Hematopoietic multipotent progenitor cell treated with erythropoietin and hydrocortisone succinate and interleukin-3 and kit ligand, for 4 days (in vitro differentiated cells): ENCODE measurements around the gene TECR.
"Not testable (repeated sequence)": the region's sequence is repeated elsewhere in the genome, so short reads cannot be mapped to it uniquely, and the experiment has no call there.

Experiments
- DNase-seq: peaks from one replicate; pipeline ENCODE4 v3.0.0-alpha.2; 2015

TECR gene, protein sequence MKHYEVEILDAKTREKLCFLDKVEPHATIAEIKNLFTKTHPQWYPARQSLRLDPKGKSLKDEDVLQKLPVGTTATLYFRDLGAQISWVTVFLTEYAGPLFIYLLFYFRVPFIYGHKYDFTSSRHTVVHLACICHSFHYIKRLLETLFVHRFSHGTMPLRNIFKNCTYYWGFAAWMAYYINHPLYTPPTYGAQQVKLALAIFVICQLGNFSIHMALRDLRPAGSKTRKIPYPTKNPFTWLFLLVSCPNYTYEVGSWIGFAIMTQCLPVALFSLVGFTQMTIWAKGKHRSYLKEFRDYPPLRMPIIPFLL

DNA sequence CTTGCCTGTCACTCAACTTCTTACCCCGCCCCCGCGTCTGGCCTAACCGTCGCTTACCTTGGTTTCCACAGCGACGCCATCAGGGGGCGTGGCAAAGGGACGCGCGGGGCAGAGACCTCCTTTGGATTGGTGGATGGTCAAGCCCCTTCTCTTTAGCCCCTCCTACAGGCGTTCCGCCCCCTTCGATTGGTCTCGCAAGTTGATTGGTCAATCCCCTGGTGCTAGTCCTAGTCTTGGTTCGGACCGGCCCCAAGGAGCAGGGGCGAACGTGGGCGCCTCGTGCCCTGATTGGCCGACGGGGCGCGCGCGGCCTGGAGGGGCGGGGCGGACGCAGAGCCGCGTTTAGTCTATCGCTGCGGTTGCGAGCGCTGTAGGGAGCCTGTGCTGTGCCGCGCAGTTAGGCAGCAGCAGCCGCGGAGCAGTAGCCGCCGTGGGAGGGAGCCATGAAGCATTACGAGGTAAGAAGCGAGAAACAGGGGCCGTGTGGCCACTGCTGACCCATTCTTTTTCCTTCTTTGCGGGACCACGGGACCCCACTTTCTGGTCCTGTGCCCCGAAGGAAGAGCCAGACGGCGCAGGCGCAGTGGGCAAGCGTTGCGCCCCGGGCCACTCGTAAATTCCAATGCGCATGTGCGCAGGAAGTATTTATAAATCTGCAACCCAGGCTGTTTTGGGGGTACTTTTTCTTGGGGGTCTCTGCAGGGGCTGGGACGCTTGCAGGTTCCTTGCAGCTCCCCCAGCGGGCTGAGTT lies at the start of gene TECR:
TECR (plus strand) TSS at position 341 of the 751 bp plus-strand sequence; CDS start at position 444, 103 bp downstream.
- peak; percentile 100 for DNase-seq

DNA sequence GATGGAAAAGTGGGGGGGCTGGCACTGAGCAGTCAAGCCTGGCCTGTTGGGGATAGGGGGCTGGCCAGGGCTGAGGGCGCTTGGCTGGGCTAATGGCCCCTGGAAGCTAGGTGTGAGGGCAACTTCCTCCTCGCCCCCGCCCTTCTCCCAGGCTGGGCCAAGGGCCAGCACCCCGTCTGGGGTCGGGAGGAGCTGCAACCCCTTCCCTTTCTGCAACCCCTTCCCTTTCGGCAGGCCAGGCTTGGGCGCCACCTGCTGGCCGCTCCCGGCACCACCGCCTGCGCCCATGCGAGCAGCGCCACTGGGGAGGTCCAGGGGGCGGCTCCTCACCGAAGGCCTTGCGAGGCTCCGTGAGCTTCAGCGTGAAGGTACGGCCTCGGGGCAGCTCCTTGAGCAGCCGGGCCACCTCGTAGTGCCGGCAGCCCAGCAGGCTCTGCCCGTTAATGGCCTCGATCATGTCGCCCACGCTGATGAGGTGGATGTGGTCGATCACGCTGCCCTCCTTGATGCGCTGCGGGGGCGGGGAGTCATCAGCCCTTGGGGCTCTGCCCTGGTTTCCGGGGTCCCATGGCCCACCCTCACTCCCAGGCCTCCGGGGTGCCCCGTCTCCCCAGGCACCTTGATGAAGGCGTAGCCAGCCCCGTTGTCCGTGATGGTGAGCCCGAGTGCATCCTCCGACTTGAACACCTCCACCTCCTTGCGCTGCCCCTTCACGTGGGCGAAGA lies 49.3 kb upstream of the TECR start:
- peak; percentile 74 for DNase-seq

DNA sequence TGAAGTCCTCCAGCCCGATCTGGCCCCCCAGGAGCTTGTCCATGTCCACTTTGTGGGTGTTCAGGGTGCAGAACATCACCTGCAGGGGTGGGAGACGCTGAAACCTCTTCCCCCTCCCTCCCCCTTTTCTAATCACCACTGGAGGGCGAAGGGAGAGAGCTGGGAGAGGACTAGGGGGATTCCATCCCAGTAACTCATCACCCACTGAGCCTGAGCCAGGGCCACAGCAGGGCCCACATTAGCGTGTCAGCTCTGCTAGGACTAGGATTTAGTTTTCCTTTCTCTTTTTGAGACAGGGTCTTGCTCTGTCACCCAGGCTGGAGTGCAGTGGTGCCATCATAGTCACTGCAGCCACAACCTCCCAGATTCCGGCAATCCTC lies 48.7 kb upstream of the TECR start:
- no peak for DNase-seq

DNA sequence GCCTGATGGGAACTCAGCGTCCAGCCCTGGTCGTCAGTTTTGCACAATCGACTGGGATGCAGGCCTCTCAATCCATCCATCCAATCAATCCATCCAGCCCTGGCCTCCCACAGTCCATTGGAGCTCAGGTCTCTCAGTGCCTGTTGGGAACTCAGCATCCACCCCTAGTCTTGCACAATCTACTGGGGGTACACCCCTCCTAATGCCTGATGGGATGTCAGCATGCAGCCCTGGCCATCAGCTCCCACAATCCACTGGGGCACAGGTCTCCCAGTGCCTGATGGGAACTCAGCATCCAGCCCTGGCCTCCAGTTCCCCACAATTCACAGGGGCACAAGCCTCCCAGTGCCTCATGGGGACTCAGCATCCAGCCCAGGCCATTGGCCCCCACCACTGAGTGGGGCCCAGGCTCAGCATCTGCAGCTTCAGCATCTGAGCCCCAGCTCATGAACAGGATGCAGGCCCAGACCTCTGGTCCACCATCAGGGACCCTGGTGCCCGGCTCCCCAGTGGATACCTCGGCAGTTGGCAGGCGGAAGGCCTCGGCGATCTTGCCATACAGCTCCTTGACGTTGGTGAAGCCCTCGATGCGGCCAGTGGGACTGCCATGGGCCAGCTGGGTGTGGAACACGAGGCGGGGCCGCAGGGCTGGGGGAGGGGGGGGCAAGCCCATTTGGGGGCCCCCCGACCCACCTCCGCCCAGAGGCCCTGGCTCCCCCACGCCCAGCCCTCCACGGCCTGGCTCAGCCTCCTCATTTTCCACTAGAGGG lies 47.0 kb upstream of the TECR start:
- DNase-seq: no peak

DNA sequence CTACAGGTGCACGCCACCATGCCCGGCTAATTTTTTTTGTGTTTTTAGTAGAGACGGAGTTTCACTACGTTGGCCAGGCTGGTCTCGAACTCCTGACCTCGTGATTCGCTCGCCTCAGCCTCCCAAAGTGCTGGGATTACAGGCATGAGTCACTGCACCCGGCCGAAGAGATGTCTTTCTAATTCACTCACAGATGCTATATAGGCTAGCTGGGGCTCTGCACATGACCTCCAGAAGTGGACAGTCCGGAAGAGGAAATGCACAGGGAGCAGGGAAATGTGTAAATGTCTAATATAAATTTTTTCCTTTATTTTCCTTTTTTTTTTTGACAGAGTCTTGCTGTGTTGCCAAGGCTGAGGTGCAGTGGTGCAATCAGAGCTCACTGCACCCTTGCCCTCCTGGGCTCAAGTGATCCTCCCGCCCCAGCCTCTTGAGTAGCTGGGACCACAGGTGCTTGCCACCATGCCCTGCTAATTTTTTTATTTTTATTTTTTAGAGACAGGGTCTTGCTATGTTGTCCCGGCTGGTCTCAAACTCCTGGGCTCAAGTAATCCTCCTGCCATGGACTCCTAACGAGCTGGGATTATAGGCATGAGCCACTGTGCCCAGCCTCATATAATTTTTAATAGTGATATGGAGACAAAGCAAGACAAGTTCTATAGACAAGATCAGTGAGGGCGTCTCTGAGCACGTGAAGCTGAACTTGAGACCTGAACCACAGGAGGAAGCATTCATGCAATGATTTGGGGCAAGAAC lies 41.8 kb upstream of the TECR start:
- no peak for DNase-seq

DNA sequence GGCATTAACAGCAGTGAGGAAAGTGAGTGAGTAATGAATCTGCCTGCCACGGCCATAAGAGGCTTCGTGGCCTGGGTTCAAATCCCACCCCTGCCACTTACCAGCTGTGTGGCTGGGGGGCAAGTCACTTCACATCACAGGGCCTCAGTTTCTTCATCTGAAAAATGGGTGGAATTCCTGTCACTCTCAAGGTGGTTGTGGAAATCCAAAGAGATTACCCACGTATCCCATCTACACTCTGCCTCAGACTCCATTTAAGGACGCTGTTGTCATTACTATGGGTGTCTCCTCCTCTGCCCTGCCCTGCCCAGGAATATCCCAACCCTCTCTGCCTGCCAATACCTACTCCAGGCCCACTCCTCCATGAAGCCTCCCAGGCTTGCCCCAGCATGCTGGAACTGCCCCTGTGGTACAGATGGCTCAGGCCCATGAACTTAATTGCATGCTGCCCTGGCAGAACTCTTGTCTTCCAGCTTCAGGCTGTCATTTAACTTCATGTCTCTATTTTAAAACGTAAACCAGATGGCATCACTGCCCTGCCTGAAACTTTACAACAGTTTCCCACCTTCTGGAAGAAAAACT lies 36.5 kb upstream of the TECR start:
- no peak for DNase-seq

DNA sequence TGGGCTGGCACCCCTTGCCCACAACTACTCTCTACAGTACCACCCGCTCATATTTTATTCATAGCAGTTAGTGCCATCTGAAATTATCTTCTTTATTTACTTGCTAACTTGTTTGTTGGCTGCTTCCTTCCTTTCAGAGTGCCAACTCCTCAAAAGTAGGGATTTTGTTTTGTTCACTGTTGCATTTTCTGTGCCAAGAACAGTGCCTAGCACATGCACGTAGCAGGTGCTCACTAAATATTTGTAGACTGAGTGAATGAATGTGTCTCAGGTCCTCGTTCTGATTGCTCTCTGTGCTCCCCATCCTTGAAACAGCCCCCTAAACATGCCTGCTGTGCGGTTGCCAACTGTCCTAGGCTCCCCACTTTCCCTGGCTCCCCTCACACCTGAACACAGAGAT lies 35.0 kb upstream of the TECR start:
- no peak for DNase-seq

DNA sequence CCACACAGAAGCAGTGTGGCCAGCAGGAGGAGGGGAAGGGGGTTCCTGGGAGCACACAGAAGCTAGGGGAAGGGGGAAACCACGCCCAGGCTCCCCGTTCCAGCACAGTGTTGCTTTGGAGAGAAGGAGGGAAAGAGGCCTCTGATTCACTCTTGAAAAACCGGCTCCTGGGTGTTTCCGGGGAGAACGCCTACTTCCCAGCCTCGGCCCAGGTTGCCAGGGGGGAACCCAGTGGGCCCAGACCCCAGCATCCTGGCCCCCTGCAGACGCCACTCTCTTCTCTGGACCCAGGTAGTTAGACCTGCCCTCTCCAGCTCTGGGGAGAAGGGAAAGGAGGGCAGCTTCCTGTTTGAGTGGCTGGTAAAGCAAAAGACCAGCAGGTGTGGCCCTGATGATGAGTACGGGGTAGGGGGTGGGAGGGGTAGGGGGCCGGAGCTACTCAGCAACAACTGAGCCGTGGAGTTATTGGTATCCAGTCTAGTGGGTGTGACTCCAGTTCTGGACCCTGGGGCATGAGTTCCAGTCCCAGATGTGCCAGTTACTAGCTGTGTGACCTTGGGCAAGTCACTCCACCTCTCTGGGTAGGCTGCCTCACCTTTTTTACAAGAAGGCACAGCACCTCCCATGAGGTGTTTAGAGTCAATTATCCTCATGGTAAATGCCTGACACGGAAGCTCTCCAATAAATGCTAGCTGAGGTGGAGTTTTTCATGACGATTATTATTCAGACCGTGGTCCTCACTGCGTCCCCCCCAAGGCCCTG lies 34.3 kb upstream of the TECR start:
- no peak for DNase-seq

DNA sequence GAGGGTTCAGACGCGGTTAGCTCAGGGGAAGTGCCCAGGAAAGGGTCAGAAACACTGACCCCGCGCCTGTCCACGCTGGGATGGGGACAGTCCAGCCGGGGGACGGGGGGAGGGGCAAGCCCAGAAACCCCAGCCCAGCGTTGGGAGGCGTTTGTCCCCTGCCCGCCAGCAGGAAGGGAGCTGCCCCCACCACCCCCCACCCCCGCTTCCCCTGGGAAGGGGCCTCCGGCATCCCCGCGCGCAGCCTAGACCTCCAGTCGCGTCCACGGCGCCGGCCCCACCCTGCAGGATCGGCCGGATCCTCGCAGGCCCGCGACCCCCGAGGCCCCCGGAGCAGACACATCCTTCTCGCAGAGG lies 33.7 kb upstream of the TECR start:
- DNase-seq: no peak

DNA sequence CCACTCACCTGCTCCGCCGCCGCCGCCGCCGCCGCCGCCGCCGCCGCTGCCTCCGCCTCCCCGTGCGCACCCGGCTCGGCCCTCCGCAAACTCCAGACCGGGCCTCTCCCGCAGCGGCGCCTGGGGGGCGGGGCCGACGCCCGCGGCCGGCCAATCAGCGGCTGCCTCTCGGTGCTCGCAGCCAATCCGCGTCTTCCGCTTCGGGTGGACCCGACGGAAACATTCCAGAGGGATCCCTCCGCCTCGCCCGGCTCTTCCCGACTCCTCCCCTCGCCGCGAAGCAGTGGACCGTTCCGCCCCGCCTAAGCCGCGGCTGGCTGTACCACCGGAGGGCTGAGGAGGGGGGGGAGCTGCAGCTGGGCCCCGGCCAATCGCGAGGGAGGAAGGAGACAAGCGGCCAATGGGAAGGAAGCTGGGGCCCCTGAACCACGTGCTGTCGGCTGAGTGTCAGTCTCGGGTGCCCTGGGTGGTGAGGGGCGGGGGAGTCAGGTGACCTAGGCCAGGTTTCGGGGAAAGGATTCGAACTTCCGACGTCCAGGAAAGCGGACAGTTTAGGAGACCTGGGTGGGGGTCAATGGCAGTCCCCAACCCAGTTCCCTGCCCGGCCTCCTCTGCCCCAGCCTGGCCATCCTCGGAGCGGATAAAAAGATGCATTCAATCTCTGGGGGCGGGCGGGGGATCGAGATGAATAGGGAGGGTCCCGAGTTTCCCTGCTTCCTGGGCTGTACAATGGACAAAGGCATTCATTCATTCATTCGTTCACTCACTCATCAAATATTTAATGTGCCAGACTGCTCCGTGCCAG lies 33.2 kb upstream of the TECR start, which contains the start of gene GIPC1:
GIPC1 (minus strand) TSS at position 99 of the 805 bp plus-strand sequence. CDS start 13,151 bp downstream, outside the sequence.
- peak; percentile 92 for DNase-seq

DNA sequence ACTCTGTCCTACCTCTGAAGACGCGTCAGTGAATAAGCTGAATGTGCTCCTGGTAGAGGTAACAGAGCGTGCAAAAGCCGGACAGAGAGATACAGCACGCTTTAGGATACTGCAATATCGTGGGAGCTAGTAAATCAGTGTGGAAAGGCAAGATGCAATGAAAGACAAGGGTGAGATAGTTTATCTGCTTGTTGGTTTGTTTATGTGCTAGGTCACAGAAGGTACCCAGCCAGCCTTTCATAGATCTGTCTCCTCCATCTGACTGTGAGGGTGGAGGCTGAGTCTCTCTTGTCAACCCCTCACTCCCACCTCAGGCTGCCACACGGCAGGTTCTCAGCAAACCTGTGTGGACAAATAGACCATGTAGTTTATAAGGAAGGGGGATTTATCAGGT lies 32.6 kb upstream of the TECR start:
- DNase-seq: no peak

DNA sequence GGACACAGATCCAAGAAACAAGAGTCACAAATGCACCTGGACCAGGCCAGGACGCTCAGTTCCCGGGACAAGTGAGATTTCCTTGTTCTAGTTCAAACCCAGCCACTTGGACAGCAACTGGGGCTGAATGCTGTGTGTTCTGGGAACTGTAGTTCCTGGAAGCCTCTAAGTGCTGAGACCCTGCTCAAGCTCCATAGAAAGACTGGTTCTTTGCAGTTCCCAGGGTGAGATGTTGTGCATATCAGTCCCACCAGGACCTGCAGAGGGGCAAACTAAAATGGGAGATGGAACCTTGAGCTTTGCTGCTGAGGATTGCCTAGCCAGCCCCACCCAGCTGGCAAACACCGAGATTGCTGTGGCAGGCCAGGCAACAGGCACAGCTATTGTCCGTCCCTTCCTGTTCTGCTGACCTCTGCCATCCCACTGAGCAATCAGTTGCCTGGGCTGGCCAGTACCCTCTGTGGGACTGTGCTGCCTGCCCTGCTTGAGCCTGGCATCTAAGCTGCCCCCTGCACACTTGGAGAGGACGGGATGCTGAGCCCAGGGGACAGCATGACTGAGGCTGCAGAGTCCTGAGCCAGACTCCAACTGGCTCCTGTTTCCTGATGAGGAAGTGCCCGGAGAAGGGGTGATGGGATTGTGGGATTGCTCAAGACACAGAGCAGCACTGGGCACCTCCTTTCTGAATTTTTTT lies 32.0 kb upstream of the TECR start:
- DNase-seq: no peak

DNA sequence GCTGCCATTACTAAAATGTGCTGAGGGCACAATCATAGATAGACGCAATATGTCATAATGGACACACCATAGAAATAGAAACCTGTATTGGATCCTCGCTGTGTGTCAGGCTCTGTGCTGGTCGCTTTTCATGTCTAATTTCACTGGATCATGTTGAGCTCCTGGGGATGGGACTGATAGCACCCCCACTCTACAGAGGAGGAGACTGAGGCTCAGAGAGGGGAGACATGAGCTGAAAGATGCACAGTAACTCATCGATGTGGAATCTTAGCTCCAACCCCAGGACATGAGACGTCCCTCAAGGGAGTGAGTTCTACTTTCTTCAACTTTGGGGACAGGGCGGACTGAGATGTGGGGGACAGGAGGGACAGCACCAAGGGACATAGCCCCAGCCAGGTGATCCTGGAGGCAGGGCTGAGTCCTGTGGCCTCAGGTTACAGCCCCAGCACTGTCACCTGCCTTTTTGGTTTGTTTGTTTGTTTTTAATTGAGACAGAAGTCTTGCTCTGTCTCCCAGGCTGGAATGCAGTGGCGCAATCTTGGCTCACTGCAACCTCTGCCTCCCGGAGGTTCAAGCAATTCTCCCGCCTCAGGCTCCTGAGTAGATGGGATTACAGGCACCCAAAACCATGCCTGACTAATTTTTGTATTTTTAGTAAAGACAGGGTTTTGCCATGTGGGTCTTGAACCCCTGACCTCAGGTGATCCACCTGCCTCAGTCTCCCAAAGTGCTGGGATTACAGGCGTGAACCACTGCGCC lies 26.9 kb upstream of the TECR start:
- DNase-seq: no peak

DNA sequence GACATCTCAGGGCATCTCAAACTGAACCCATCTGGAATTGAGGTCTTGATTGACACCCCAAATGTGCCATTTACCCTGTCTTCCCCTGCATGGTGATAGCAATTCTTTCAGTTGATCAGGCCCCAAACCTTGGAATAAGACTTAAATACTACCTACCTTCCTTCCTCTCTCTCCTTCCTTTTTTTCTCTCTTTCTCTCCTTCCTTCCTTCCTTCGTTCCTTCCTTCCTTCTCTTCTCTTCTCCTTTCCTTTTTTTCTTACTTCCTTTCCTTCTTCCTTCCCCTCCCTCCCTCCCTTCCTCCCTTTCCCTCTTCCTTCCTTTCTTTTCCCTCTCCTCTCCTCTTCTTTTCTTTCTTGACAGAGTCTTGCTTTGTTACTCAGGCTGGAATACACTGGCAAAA lies 26.1 kb upstream of the TECR start:
- DNase-seq: no peak

DNA sequence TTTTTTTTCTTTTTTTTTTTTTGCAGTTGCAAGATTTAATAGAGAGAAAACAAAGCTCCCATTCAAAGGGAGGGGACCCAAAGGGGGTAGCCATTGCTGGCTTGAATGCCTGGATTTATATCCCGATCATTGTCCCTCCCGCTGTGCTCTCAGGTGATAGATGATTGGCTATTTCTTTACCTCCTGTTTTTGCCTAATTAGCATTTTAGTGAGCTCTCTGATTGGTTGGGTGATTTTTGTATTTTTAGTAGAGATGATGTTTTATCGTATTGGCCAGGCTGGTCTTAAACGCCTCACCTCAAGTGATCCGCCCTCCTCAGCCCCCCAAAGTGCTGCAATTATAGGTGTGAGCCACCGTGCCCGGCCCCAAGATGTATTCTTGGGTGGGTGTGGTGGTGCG lies 24.8 kb upstream of the TECR start:
- not testable (repeated sequence) for DNase-seq

DNA sequence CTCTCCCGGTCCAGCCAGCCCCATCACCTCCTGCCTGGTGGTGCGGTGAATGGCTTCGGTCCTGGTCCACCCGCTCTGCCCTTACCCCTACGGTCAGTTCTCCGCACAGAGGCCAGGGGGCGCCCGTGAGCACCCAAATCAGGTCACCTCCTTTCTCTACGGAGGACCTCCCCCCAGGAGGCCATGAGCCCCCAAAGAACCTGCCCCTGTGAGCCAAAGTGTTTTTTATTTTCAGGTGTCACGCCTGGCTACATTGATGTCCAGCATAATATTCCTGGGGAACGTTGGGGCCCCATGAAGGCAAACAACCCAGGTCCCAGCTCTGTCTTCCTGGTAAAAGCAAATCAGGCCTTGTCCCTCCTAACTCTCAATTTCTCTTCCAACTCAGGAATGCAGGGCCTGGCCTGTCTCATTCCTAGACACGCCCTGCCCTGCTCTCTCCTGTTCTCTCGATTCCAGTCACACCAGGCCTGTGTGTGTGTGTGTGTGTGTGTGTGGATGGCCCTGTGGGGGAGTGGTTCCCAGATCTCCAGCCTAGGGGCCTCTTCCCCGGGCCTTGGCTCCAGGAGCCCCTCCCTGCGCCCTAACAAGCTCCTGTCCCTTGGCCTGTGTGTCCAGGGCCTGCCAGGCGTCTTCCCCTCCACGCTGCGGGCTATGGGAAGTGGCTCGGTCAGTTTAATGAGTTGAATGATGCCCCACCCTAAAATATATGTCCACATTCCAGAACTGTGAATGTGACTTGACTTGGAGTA lies 23.7 kb upstream of the TECR start:
- peak; percentile 80 for DNase-seq

DNA sequence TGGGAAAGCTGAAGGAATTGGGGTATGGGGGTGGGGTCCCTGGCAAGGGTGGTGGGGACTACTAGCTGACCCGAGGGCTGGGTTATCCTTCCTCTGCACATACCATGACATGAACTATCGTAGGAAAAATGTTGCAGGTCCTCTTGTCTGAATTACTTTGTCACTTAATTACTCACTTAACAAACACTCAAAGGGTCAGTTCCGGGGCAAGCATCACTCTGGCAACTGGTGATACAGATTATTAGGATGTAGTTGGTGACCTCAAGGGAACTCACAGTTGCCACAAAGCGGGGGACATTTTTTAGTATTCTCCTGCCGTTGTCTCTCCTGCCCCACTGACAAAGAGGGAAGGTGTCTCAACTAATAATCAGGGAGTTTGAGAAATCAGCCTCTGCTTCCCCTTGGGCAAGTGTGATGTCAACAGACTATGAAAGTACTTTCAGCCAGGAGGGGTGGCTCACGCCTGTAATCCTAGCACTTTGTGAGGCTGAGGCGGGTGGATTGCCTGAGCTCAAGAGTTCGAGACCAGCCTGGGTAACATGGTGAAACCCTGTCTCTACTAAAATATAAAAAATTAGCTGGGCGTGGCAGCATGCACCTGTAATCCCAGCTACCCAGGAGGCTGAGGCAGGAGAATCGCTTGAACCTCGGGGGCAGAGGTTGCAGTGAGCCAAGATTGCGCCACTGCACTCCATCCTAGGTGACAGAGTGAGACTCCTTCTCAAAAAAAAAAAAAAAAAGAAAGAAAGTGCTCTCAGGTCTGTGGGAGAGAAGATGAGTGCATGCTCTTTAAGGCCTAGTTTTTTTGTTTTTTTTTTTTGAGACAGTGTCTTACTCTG lies 21.5 kb upstream of the TECR start:
- DNase-seq: no peak
